Astrocyte of the hippocampus (primary cell): ENCODE measurements around the gene CDH13.

ENCODE experiments used
- DNase-seq: peaks from one replicate; pipeline ENCODE4 v3.0.0; 2011; ENCODE audit warnings: low read depth, low spot score

CDH13 gene

DNA sequence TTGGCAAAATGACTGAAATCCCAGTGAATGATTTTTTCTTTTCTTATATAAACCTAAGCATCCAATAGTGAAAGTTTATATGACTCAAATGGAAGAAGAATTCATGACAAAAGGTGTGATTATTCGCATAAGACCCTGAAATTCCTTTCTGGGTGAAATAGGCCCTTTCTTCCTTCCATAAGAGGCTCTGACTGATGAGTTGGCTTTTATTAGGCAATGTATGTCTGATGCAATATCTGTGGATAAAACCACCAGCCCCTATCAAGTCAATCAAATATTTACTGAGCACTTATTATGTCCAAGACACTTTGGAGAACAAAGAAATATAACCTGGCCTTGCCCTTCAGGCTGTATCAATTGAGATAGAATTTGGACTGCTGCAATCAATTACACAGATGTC lies 316.6 kb downstream of the CDH13 start:
- no peak for DNase-seq

DNA sequence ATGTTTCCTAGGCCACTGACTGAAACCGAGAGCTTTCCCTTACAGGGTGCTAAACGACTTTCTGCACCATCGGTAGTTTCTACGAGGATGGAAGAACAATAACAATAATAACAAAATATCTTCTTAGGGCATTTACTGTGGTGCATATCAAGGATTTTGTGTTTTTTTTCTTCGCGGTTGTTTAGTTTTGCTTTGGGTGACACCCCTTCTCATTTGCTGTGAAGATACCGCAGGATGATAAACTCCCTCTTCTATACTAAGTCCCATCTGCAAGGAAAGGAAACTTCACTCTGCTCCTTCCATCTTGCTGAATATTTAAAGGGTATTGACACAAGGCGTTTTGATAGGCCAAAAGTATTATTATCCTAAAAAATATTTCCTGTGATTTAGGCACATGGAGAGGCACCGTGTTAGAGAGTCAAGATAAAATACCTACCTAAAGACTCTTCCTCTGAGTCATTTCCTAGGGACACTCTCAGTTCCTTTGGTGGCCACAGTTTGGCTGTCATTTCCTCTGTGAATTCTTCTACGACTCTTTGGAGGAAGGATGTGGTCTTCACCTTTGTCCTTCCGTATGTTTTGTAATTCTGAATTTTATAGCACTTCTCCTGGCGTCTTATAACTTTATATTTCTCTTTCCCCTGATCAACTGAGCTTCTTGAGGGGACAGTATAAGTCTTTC lies 318.8 kb downstream of the CDH13 start:
- no peak for DNase-seq

GRCh38 chr16:82947698-82948097 lies 320.9 kb downstream of the CDH13 start:
- no peak for DNase-seq

DNA sequence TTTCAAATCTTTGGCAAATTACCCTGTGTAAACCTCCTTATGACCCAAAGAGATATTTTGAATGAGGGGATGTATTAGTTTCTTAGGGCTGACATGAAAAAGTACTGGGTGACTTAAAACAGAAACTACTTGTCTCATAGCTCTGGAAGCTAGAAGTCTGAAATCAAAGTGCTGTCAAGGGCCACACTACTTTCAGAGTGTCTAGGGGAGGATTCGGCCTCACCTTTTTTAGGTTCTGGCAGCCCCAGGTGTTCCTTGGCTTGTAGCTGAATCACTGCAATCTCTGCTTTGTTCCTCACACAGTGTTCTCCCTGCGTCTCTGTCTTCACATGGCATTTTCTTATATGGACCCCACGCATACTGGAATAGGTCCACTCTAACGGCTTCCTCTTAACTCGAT lies 322.2 kb downstream of the CDH13 start:
- no peak for DNase-seq

- DNase-seq, result no peak
Measured at GRCh38 chr16:82953517-82953916, 326.7 kb downstream of the CDH13 start.

GRCh38 chr16:82954224-82954929 lies 327.6 kb downstream of the CDH13 start:
- peak; percentile 34 for DNase-seq

DNA sequence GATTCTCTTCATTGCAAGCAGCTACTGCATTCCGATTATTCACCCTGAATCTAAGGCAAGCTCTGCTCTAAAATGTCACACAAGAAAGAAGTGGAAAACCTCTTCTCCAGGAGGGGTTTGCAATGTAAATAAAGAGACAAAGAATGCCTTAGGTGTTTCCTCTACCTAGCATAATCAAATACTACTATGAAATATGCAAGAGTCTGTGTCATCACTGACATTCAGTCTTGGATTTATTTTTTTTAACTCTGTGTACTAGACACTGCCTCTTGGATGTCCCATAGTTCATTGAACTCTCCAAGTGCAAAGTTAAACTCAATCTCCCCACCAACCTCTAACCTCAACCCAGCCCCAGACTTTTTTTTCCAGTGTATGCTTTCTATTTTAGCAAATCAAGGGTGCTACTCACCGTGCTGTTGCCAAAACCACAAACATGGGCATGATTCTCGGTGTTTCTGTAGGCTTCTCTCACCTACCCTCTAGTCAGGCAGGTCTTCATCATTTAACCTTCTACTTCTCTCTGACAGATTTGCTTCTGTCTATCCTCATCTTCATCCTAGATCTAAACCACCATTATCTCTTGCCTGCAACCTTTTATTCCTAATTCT lies 329.1 kb downstream of the CDH13 start:
- no peak for DNase-seq

DNA sequence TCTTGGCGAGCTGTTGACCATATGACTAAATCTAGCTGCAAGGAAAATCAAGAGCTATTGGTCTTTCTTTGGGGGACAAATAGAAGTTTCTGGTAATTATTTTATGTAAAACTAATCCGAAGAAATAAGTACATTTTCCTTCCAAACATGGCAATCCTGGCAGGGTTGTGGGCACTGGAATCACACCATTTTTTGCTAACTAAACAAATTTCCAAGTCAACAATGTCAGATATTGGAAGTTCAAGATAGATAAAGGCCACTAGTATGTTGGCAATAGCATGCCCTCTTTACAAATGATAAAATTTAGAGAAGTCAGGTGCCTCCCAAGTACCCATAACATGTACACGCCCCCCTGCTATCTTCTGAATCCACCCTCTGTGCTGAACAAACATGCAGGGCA lies 330.4 kb downstream of the CDH13 start:
- no peak for DNase-seq

DNA sequence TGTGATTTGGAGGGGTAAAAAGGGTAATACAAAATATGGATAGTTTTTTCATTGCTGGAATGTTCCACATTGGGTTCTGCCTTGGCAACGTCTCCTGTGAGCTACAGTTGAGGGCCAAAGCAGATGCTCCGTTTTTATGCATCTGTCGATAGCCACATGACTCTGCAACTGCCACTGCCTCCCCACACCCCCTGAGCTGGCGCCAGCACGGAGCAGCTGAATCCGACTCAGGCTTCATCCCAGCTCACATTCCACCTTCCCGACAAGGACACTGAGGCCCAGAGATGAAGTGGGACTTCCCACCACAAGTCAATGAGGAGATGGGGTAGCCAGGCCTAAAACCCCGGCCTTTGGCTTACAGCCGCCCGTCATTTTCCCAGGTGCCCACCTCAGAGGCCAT lies 334.1 kb downstream of the CDH13 start:
- DNase-seq, result no peak

- DNase-seq, result no peak
Measured at GRCh38 chr16:82963653-82964052, 336.9 kb downstream of the CDH13 start.

GRCh38 chr16:82965808-82966207 lies 339.0 kb downstream of the CDH13 start:
- no peak for DNase-seq

DNA sequence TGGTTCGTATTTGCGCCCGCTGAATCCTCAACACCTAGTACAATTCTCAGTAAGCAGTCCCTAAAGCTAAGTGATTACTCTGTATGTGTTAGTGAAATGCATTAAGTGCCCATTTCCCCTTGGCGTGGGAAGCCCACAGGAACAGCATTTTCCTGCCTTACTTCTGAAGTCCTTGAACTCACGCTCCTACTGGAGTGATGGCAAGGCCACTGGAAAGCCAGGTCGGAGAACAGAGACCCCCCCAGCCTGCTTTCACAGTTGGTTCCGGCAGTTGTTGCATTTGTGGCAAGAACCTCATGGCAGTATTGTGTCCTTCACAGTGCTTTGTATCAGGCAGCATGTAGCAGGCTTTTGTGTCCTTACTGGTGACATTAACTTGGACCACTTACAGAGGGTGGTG lies 340.7 kb downstream of the CDH13 start:
- no peak for DNase-seq

- no peak for DNase-seq
Measured at GRCh38 chr16:82971126-82971525, 344.4 kb downstream of the CDH13 start.

- no peak for DNase-seq
Measured at GRCh38 chr16:82972331-82972919, 345.7 kb downstream of the CDH13 start.

DNA sequence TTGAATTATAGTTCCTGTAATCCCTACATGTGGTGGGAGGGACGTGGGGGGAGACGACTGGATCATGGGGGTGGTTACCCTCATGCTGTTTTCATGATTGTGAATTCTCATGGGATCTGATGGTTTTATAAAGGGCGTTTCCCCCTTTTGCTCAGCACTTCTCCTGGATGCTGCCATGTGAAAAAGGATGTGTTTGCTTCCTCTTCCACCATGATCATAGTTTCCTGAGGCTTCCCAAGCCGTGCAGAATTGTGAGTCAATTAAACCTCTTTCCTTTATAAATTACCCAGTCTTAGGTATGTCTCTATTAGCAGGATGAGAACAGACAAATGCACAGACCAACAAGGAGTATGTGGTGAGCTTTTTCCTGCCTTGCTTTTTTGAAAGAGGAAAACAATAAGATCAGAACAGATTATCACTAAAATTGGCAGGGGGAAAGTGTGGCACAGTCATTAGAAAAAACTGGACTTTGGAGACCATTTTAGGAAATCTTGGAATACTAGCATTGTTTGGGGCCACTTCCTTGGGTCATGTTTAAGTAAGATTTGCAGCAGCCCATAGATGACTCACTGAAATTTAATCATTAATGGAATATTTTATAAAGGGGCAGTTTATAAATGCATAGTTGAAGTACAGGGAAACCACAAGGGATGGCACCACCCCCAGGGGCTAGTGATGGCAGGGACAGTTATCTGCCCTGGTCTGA lies 352.8 kb downstream of the CDH13 start:
- DNase-seq, result no peak

DNA sequence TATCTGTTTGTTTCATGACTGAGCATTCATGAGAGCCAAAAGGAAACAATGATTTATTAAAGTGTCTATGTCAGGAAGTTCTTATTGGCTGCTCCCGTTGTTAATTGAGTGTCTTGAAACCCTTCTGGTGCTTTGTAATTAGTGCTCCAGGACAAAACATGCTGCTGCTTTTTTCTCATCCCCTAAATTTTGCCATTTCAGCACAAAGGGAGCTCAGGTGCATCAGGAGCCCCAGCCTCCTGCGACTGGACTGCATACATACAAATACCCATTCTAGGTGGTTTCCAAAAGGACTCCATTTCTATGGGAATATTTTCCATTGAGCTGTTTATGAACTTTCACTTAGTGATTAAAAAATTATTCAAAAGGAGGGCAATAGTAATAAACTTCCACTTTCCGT lies 354.0 kb downstream of the CDH13 start:
- no peak for DNase-seq

GRCh38 chr16:82987767-82988166 lies 361.0 kb downstream of the CDH13 start:
- no peak for DNase-seq

DNA sequence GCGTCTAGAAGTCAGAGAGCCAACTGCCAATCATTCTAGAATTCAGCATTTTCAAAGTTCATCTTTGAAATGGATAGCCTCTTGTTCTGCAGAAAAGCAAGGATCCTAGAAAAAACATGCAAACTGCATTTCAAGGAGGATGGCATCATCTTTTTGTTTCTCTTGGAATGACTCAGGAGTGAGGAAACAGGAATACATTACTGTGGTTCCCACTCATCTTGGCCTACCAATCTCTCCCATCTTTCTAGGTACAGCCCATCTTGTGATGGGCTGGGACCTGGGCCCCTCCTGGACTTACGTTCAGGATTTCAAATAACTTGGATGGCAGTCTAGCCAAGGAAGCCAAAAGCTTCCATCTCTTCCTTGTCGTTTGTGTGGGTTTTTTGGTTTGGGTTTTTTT lies 363.4 kb downstream of the CDH13 start:
- peak; percentile 49 for DNase-seq

DNA sequence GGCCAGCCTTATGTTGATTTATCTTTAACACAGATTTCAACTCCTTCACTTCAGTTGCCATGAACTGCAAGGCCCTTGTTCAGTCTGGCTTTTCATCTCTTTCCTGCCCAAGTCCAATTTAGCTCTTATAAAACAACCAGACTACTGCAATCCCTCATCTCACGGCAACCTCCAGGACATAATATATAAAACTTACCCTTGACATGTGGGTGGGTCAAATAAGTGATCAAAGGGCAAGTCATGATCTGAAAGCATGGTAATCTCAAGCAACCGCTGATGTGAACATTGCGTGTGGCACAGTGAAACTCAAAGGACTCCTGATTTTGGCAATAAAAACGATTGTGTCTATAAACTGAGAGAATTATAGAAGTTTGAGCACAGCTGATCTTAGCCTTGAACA lies 364.6 kb downstream of the CDH13 start:
- DNase-seq, result no peak

DNA sequence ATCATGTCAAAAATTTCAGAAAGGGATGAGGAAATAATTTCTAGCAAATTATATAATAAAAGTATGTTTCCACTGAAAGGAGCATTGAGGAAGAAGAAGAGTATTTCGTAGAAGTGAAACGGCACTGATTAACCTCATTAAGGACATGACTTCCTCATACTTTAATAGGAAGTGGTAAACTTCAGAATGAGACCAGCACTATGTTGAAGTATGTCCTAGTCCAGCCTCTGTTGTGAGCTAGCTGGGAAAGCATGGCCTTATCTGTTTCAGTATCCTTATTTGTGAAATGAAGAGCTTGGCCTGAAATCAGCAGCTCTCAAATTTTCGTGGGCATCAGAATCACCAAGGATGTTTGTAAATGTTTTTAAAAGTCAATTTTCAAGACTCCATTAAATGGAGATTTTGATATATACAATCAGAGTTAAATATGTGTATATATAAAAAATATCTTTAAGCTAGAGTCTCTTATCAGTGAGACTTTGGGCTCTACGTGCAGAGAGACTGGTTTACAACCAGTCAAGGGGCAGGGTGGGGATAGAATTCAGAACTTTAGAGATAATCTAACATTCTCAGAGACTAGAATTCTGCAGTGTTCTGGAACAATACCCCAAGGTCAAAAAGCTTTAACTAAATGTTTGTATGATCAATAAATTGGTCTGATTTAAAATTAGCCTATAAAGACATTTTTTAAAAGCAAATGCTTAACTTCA lies 365.4 kb downstream of the CDH13 start:
- no peak for DNase-seq

GRCh38 chr16:82992786-82993185 lies 366.0 kb downstream of the CDH13 start:
- DNase-seq, result no peak
